Measurements from ENCODE around the gene CD48. TPM values are rescaled to one million over a fixed set of nuclear protein-coding genes. Genes with fewer than 3 reads are reported as not detected.
"Not testable (repeated sequence)": the region's sequence is repeated elsewhere in the genome, so short reads cannot be mapped to it uniquely, and the experiment has no call there.

Gene CD48
- total RNA-seq, 1 experiment from 2014 or later: 0.20 TPM

GRCh38 chr1:160731990-160732389 lies 20.4 kb upstream of the CD48 start:
- no peaks in the 10 kb centered on the region for H3K36me3 ChIP-seq (ENCODE audit: control insufficient read depth in 1 of 2, insufficient read depth in 2 of 2, low read length in 2 of 2)
- POLR2A ChIA-PET: no interaction called here
- H4K20me1 ChIP-seq (ENCODE audit: insufficient read depth): no peaks in the 10 kb centered on the region
- H3K4me1 ChIP-seq (ENCODE audit: control insufficient read depth in 1 of 2, insufficient read depth in 2 of 2, low read length in 2 of 2): peaks cover 0 to 3% of the 10 kb centered on the region in 2 experiments; a peak in 2 of 4 replicates
- no peak overlapping the region for H3K9ac ChIP-seq (ENCODE audit: low read length)
- no peaks in the 10 kb centered on the region for H3K9me3 ChIP-seq (ENCODE audit: control insufficient read depth in 1 of 2, insufficient read depth in 1 of 2, low read depth in 1 of 2, low read length in 2 of 2)
- intact Hi-C loops (cut with micrococcal nuclease): no loop called here
- no peak for TF ChIP-seq EGR1 (IDR thresholded peaks at IDR 0.05; ENCODE audit: low read depth)
- no peak for TF ChIP-seq YY1 (IDR thresholded peaks at IDR 0.05; ENCODE audit: extremely low read depth, insufficient replicate concordance, low read depth, low read length)
- TF ChIP-seq CTCF (IDR thresholded peaks at IDR 0.05 in 2 of 3, conservative IDR thresholded peaks at IDR 0.05 in 1 of 3; ENCODE audit: borderline replicate concordance in 1 of 3, insufficient read depth in 1 of 3, low read depth in 2 of 3, low read length in 2 of 3): no peak
- no peak for TF ChIP-seq ATF3 (IDR thresholded peaks at IDR 0.05)
- TF ChIP-seq FOSL1 (IDR thresholded peaks at IDR 0.05; ENCODE audit: low read depth): no peak
- TF ChIP-seq TCF7L2 (IDR thresholded peaks at IDR 0.05; ENCODE audit: borderline replicate concordance, extremely low read depth, insufficient read depth, insufficient read length): no peak
- TF ChIP-seq ZBTB33 (IDR thresholded peaks at IDR 0.05; ENCODE audit: extremely low read depth, insufficient replicate concordance, low read length): no peak
- no peak for TF ChIP-seq MAX (IDR thresholded peaks at IDR 0.05)
- TF ChIP-seq CEBPB (IDR thresholded peaks at IDR 0.05; ENCODE audit: low read depth): no peak
- no peak for TF ChIP-seq CBX3 (IDR thresholded peaks at IDR 0.05; ENCODE audit: low read depth)
- no peak for TF ChIP-seq EZH2phosphoT487 (IDR thresholded peaks at IDR 0.05; ENCODE audit: borderline replicate concordance)
- TF ChIP-seq REST (IDR thresholded peaks at IDR 0.05; ENCODE audit: low read depth): no peak
- TF ChIP-seq EZH2 (IDR thresholded peaks at IDR 0.05): no peak
- no peak for TF ChIP-seq JUND (IDR thresholded peaks at IDR 0.05)
- no peak overlapping the region for H3K4me2 ChIP-seq (ENCODE audit: low read length)
- DNase-seq (ENCODE audit: low read depth, low spot score) (no peak), ATAC-seq (no peak)
- no peaks in the 10 kb centered on the region for H3K79me2 ChIP-seq (ENCODE audit: insufficient read depth, low read length)
- no peaks in the 10 kb centered on the region for H3K9me2 ChIP-seq (ENCODE audit: insufficient read depth)
- CTCF ChIA-PET: no interaction called here
- no peak overlapping the region for H2AFZ ChIP-seq (ENCODE audit: low read depth, low read length, poor library complexity, severe bottlenecking)
- RAD21 ChIA-PET (ENCODE audit: low non-redundant PET in 1 of 2, low total read pairs in 2 of 2, uncharacterized antibody in 2 of 2, unreplicated experiment in 2 of 2): no interaction called here
- H3K27me3 ChIP-seq (ENCODE audit: insufficient read depth, low read length): no peaks in the 10 kb centered on the region
- H3K27ac ChIP-seq (ENCODE audit: low read depth, low read length): no peak overlapping the region
- no TSS peak for BruUV-seq (replicated peaks)
- H3K4me3 ChIP-seq (replicated peaks in 1 of 2; ENCODE audit: low read depth in 1 of 2, low read length in 2 of 2): no peak overlapping the region

- RAD21 ChIA-PET (ENCODE audit: low non-redundant PET in 1 of 2, low total read pairs in 2 of 2, uncharacterized antibody in 2 of 2, unreplicated experiment in 2 of 2); POLR2A ChIA-PET; H3K9me3 ChIP-seq (ENCODE audit: control insufficient read depth in 1 of 2, insufficient read depth in 1 of 2, low read depth in 1 of 2, low read length in 2 of 2); H3K9ac ChIP-seq (ENCODE audit: low read length); H3K9me2 ChIP-seq (ENCODE audit: insufficient read depth); H3K4me2 ChIP-seq (ENCODE audit: low read length); H3K27me3 ChIP-seq (ENCODE audit: insufficient read depth, low read length); H3K4me1 ChIP-seq (ENCODE audit: control insufficient read depth in 1 of 2, insufficient read depth in 2 of 2, low read length in 2 of 2); DNase-seq (ENCODE audit: low read depth, low spot score); H2AFZ ChIP-seq (ENCODE audit: low read depth, low read length, poor library complexity, severe bottlenecking); ATAC-seq; H3K27ac ChIP-seq (ENCODE audit: low read depth, low read length); H4K20me1 ChIP-seq (ENCODE audit: insufficient read depth); CTCF ChIA-PET; H3K4me3 ChIP-seq (replicated peaks in 1 of 2; ENCODE audit: low read depth in 1 of 2, low read length in 2 of 2); BruUV-seq (replicated peaks); H3K79me2 ChIP-seq (ENCODE audit: insufficient read depth, low read length); intact Hi-C loops (cut with micrococcal nuclease); H3K36me3 ChIP-seq (ENCODE audit: control insufficient read depth in 1 of 2, insufficient read depth in 2 of 2, low read length in 2 of 2): not testable (repeated sequence)
Measured at GRCh38 chr1:160731564-160731963, 19.9 kb upstream of the CD48 start.
